M059J (cell line): ENCODE measurements around the gene FCN1. TPM values are rescaled to one million over a fixed set of nuclear protein-coding genes. Genes with fewer than 3 reads are reported as not detected.
"Not testable (repeated sequence)": the region's sequence is repeated elsewhere in the genome, so short reads cannot be mapped to it uniquely, and the experiment has no call there.

Experiments
- DNase-seq: peaks from one replicate; pipeline ENCODE4 v3.0.0-alpha.2; 2012; ENCODE audit warnings: low read depth
- total RNA-seq: library from RNA; depleted of rRNA; stranded (reverse); fragments of >200 nt; shearing (Covaris generic); gene quantifications from 2 replicates; pipeline ENCODE4 v1.2.3, GENCODE V29; 2014

FCN1 gene
- total RNA-seq, 1 experiment from 2014 or later: not detected

DNA sequence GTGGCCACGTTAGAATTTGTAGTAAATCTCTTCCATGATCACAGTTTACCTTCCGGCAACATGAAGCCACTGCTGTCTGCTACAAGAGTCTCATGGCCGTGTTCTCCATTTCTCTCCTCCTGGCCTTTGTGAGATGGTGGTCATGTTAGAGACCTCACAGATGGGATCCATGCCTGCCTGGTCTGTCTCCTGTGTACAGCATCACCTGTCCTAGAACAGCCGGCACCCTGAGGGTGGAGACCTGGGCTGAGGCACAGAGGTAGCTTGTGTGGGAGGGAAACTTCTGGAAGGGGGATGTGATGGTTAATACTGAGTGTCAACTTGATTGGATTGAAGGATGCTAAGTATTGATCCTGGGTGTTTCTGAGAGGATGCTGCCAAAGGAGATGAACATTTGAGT lies 40.2 kb downstream of the FCN1 start:
- DNase-seq: no peak

DNA sequence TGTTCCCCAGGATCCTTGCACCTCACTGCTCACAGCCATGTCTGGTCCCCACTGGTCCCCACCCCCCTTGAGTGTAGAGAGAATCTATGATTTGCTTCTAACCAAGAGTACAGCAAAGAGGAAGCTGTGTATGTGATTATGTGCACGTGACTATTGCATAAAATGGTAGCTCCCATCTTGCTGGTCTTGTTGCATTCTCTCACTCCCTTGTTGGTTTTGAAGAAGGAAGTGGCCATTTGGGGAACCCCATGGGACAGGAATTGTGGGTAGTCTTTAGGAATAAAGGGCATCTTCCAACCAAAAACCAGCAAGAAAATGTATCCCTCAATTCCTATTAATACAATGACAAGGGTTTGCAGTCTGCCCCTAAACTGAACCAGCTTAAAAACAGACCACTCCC lies 42.3 kb downstream of the FCN1 start:
- no peak for DNase-seq

DNA sequence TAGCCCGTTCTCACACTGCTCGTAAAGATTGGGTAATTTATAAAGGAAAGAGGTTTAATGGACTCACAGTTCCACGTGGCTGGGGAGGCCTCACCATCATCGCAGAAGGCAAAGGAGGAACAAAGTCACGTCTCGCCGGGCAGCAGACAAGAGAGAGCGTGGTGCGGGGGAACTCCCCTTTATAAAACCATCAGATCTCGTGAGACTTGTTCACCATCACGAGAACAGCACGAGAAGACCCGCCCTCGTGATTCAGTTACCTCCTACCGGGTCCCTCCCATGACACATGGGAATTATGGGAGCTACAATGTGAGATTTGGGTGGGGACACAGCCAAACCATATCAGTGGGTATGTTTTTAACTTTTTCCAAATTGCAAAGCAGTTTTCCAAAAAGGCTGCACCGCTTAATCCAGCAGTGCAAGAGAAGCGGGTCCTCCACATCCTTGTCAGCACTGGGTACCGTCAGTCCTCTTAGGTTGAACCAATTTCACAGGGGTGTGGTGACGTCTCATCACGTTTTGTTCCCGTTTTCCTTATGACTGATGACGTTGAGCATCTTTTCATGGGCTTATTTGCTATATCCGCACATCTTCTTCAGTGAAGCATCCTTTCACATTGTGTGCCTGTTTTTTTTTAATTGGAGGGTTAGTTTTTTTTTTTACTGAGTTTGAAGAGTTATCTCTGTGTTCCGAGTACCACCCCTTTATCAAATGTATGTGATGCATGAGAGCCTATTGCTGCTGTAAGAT lies 45.1 kb downstream of the FCN1 start:
- no peak for DNase-seq

DNA sequence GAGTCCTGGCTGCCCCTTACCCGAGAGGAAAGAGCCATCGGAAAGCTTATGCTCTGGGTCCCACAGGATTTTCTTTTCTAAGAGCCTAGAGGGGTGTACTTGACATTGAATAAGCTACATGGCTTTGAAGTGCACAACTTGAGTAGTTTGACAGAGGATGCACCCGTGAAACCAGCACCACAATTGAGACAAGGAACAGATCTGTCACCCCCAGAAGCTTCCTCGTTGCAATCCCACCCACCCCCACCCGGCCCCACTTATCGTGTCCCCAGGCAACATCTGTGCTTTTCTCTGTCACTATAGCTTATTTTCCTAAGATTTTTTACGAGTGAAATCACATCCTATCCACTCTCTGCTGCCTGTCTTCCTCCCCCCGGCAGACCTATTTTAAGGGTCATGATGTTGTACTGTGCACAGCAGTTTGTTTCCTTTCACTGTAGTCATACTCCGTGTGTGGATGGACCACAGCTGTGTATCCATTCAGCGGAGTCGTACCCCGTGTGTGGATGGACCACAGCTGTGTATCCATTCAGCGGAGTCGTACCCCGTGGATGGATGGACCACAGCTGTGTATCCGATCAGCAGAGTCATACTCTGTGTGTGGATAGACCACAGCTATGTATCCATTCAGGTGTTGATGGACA lies 45.9 kb downstream of the FCN1 start:
- DNase-seq: no peak

GRCh38 chr9:134870746-134871662 lies 46.7 kb downstream of the FCN1 start:
- DNase-seq: no peak

- DNase-seq: no peak
Observed at GRCh38 chr9:134870301-134870694, 47.4 kb downstream of the FCN1 start.

DNA sequence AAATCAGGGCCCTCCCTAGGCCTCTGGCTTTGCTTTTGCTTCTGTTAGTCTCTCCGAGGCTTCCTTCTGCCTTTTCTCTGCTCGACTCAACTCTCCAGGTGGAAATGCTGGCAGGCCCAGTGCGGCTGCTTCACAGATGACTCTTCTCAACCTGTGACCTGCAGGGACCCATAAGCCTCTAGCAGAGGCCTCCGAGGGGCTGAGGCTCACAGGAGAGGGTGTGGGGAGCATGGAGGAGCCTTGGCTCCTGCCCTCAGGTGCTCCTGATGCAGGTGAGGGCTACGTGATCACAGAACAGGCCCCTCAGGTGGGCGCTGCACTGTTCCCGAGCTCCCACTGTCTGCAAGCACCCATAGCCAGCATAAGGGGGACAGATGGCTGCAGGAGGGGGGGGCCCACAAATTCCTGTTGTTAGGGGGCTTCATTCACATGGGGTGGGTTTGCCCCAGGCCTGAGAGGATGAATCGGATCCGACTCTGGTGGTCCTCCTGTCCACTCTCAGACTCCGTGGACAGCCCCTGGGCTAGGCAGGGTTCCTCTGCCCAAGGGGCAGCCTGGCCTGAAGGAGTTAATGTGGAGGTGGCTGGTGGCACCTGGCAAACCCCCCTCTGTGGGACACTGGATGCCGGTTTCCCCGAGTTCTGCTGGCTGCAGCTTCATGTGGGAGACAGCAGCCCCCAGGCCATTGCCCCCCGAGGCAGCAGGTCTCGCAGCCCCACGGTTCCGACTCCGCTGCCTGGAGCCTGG lies 48.0 kb downstream of the FCN1 start:
- DNase-seq: no peak

- DNase-seq: no peak
Observed at GRCh38 chr9:134868751-134869553, 48.8 kb downstream of the FCN1 start.

DNA sequence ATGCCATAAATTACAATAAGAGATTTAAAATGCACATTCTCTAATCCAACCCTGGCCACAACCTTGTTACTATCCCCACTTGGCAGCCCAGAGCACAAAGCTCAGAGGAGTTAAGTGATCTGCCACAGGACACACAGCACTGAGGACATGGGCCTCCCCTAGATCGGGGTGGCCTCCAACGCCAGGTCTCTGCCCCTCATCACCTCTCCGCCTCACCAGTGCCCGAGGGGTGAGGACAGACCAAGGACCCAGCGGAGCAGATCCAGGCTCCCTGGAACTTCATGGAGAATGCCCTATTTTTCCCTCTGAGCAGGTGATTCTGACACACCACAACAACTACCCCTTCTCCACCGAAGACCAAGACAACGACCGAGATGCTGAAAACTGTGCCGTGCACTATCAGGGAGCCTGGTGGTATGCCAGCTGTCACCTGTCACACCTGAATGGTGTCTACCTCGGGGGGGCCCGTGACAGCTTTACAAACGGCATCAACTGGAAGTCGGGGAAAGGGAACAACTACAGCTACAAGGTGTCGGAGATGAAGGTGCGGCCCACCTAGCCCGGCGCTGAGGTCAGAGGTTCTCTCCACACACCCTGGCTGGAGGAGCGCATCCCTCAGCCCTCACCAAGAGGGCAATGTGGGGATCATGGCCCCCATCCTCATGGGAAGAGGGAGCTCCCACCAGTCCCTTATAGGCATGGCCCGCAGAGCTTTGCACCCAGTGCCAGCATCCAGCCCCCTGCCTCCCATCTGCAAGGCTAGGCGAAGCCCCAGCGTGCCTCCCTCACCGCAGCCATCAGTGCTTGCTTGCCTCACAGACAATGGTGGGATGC lies 49.6 kb downstream of the FCN1 start:
- no peak for DNase-seq

GRCh38 chr9:134864821-134865190 lies 52.9 kb downstream of the FCN1 start:
- no peak for DNase-seq

DNA sequence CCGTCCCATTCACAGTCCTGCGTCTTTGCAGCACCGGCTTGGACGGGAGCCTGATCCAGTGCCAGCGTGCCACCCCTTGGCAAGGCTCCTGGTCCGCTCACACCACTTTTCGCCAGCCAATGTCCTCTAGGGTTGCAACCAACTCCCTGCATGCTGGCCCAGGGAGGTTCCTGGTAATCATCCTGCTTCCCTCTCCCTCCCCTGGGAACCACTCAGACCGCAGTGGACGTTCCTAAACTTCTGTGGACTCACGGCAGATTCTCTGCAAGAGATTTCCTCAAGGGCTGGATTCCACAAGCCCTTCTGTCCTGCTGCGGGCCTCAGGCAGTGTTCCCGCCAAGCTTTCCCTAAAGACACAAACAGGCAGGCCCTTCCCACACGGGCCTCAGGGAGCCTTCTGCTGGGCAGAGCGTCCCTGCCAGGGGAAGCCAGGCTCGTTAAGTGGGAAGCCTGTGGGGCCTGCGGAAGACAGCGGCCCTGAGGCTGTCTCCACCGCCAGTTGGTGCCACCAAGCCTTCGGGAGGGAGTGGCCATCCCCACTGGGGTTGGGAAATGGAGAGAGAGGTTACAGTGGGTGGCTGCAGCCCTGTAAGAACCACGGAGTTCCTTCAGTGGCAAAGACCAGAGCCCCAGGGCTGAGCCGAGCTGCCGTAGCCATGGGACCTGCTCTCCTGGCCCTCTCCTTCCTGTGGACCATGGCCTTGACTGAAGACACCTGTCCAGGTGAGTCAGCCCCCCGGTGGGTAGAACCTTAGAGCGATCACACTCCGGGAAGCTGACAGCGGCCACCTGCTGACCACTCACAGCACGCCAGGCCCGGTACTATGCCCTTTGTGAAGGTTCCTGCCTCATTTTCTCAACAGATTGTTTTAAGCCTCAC lies 53.5 kb downstream of the FCN1 start:
- DNase-seq: peak; percentile 80

GRCh38 chr9:134863306-134863902 lies 54.3 kb downstream of the FCN1 start:
- DNase-seq: no peak

DNA sequence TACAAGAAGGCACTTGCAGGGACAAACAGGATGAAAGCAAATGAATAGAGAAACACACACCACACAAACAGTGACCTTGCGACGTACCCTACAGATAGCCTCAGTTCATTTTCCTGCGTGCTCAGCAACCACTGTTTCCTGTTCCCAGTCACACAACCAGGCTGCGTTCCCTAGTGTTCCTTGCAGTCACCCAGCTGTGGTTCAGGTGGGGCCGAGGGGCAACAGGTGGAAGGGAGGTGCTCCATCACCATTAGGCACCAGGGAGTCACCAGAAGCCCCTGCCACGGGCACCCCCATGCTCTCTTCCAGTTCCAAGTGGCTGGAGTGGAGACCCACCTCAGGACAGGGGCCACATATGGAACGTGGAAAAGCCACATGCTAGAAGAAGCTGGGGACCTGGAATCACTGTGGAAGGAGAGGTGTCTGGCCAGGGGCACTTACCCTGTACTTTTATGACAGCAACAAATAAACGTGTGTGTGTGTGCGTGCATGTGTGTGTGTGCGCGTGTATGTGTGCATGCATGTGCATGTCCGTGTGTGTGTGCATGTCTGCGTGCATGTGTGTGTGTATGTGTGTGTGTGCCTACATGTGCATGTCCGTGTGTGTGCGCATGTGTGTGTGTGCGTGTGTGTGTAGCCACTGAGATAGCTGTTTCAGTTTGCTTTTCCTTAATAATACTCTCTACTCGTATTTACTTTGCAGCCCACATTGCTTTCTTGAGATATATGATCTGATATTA lies 55.9 kb downstream of the FCN1 start:
- DNase-seq: no peak

DNA sequence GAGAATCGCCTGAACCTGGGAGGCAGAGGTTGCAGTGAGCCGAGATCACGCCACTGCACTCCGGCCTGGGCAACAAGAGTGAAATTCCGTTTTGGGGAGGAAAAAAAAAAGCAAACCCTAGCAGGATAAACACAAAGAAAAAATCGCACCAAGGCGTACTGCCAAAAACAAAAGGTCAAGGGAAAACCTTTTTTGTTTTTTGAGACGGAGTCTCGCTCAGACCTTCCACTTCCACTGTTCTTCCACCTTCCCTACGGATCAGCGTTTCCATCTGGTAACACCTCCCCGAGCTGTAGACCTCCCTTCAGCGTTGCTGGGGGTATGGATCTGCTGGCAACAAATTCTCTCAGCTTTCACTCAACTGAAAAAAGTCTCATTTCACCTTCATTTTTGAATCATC lies 57.2 kb downstream of the FCN1 start:
- DNase-seq: no peak

- peak; percentile 92 for DNase-seq
Observed at GRCh38 chr9:134858051-134858841, 59.5 kb downstream of the FCN1 start.

- DNase-seq: not testable (repeated sequence)
Observed at GRCh38 chr9:134857451-134857850, 60.3 kb downstream of the FCN1 start.

DNA sequence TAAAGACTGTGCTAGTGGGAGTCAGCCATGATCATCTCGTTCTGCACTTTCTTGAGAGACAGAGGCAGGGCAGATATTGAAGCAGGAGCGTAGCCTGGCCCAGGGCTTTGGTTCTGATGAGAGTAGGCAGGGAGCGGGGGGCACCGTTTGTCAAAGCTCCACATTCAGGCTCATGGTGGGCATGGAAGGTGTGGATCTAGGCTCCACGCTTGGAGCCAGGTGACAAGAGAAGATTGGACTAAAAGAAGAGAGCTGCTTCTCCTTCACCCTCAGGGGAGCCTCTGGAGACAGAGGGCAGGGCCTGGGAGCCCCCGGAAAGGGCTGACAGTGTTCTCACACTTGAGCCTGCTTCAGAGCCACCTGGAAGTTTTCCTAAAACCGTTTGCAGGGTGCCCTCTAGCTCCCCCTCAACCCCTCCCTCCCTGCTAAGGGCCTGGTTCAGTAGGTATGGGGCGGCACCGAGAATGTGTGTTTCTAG lies 61.8 kb downstream of the FCN1 start:
- no peak for DNase-seq
